GM10248 (cell line): ENCODE results near the gene PSEN2.

Experiments used
- CTCF ChIA-PET: fragments of 300-600 bp; sonication (Branson Sonifier 250); formaldehyde crosslinking; extraction: SDS; loops from one replicate; lab custom pipeline; 2021; ENCODE audit warnings: antibody characterized with exemption; lab: Yijun Ruan, JAX
- POLR2A ChIA-PET: fragments of 350-650 bp; sonication (Branson Sonifier 250); formaldehyde crosslinking; extraction: SDS; loops from one replicate; lab custom pipeline; 2020; ENCODE audit warnings: antibody characterized with exemption; lab: Yijun Ruan, JAX
- DNase-seq: peaks from one replicate; pipeline ENCODE4 v3.0.0; 2012; ENCODE audit errors: extremely low spot score
- CTCF ChIP-seq: IDR thresholded peaks from 2 replicates; pipeline ENCODE4 v1.5.1; 2012; ENCODE audit warnings: mild to moderate bottlenecking, low read depth; ENCODE audit errors: extremely low read depth, missing control alignments, control extremely low read depth

PSEN2 gene

DNA sequence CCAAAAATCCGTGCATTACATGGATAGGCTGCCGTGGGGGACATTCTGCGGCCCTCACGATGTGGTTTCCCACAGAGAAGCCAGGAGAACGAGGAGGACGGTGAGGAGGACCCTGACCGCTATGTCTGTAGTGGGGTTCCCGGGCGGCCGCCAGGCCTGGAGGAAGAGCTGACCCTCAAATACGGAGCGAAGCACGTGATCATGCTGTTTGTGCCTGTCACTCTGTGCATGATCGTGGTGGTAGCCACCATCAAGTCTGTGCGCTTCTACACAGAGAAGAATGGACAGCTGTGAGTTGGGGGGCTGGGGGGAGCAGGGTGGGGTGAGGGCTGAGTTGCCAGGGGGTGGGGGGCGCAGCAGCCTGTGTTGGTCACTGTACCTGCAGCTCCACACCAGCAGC is 13.2 kb downstream of the PSEN2 start:
- ChIA-PET CTCF (interaction anchor here (0.9 to 1.7 kb wide), 7 partner anchors 12 to 202 kb away, joined by 3 to 8 read pairs (median 3); partner anchors contain the start of gene PSEN2), POLR2A (no interaction called here)
- no peak for TF ChIP-seq CTCF
- no peak for DNase-seq

GRCh38 chr1:226884116-226884625 is 13.8 kb downstream of the PSEN2 start:
- no peak for DNase-seq
- no peak for TF ChIP-seq CTCF
- POLR2A ChIA-PET, result no interaction called here
- CTCF ChIA-PET, result interaction anchor here (0.7 to 1.5 kb wide), 6 partner anchors 11 to 276 kb away, joined by 3 read pairs; no protein-coding TSS in a partner anchor

DNA sequence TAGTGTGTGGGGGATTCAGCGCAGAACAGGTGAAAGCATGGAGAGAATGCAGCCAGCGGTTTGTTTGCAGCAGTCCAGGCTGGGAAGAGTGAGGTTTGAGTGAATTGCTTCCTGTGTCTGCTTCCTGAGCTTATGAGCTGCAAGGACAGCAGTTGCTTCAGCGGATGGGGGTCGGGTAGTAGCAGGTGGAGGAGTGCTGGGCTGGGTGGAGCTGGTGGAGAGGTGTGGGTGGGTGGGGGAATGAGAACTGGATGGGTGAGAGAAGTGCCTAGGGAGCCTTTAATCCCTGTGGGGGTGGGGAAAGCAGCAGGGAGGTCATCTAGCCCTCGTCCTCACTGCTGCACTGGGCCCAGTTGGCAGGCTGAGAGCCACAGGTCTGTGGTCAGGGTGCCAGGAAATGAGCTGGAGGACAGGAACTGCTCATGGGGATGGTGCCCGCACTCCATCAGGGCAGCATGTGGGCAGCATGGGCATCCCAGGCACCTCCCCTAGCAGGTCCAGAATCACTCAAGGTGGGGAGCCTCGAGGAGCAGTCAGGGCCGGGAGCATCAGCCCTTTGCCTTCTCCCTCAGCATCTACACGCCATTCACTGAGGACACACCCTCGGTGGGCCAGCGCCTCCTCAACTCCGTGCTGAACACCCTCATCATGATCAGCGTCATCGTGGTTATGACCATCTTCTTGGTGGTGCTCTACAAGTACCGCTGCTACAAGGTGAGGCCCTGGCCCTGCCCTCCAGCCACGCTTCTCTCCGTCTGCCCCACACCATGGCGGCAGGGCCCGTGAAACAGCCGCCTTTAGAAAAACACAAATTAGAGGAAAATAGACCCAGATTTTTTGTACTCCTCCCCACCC is 14.8 kb downstream of the PSEN2 start:
- TF ChIP-seq CTCF, result no peak
- DNase-seq, result no peak
- ChIA-PET POLR2A (no interaction called here), CTCF (interaction anchor here (1.1 to 1.5 kb wide), 2 partner anchors 203 to 277 kb away, joined by 3 read pairs; no protein-coding TSS in a partner anchor)

DNA sequence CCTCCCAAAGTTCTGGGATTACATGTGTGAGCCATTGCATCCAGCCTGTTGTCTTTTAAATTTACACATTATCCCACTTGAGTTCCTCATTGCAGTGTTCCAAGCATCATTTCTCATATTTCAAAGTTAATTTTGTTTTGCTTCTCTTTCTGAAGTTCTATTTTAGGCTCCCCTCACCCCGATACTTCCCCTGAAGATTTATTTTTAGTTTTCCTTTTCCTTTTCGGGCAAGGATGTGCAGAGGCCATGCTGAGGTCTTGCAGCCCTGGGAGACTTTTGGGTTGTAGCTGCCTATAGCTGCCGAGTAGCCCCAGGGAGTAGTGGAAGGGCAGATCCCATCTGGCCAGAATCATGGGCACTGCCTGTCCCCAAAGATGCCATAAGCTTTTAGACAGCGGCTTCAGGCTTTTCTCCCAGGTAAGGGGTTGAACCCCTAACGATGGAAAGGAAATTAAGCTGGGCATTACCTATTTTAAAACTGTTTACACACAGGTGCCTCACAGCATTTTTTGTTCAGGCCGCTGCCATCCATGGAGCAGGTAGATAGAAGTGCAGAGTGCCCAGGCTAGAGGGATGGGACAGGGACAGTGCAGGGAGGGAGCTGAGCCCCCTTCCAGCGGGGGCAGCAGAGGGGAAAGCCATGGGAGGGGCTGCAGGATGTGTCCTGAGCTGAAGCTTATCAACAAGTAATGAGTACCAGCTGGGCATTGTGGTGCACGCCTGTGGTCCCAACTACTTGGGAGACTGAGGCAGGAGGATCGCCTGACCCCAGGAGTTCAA is 15.9 kb downstream of the PSEN2 start:
- ChIA-PET POLR2A (no interaction called here), CTCF (interaction anchor here (0.6 to 1.6 kb wide), 4 partner anchors 12 to 162 kb away, joined by 3 to 6 read pairs (median 3); no protein-coding TSS in a partner anchor)
- DNase-seq, result no peak
- TF ChIP-seq CTCF, result no peak

DNA sequence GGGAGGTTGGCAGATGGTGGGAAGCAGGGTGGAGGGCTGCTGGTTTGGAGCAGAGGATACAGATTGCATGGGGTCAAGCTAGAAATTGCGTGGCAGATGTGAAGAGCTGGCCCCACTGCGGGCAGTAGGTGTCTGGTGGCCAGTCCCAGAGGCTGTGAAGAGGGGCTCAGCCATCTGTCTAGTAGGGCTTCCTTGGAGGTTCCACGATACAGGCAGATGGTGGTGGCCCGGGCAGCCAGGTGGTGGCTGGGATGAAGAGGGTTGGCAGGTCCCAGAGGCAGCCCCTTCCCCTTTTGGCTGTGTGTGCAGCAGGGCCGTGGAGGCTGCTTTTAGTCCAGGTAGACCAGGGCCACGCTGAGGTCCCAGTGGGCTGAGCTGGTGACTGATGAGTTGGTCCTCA is 16.6 kb downstream of the PSEN2 start:
- POLR2A ChIA-PET, result no interaction called here

More for the DNA sequence above, 16.6 kb downstream of the PSEN2 start:
- DNase-seq, result no peak
- CTCF ChIA-PET, result interaction anchor here (0.6 to 1.6 kb wide), 3 partner anchors 15 to 162 kb away, joined by 3 to 6 read pairs (median 3); no protein-coding TSS in a partner anchor
- no peak for TF ChIP-seq CTCF
